ENCODE results near the gene PREX1.

GRCh38 chr20:48783533-48784272, 44.1 kb downstream of the PREX1 start:
- no peak for TF ChIP-seq CTCF (conservative IDR thresholded peaks at IDR 0.05; ENCODE audit: low read length)
- no peak for TF ChIP-seq EZH2phosphoT487 (IDR thresholded peaks at IDR 0.05; ENCODE audit: borderline replicate concordance, low read depth, low read length)

Data from OCI-LY7 (cell line).